ENCODE results near the gene ZBTB7A.

Gene ZBTB7A

GRCh38 chr19:4033028-4033956 lies 33.4 kb downstream of the ZBTB7A start:
- no peak for DNase-seq

- DNase-seq, result no peak
These were observed 34.3 kb downstream of the ZBTB7A start for GRCh38 chr19:4032436-4032835.

DNA sequence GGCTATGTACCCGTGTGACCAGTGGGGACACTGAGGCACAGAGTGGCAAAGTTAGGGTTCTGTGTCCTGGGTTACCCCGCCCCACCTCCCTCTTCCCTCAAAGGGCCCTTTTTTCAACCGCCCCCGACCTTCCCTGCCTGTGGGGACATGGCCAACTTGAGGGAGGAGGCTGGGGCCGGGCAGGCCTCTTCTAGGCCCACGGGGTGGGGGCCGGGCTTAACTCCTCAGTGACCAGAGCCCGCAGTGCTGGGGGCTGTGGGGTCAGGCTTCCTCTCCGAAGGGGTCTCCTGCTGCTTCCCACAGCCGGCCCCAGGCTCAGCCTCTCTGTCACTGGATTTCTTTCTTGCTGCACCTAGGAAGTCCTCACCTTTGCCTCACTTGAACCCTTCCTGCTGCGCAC lies 35.3 kb downstream of the ZBTB7A start:
- DNase-seq, result no peak

- DNase-seq, result no peak
These were observed 35.7 kb downstream of the ZBTB7A start for GRCh38 chr19:4030981-4031380.

DNA sequence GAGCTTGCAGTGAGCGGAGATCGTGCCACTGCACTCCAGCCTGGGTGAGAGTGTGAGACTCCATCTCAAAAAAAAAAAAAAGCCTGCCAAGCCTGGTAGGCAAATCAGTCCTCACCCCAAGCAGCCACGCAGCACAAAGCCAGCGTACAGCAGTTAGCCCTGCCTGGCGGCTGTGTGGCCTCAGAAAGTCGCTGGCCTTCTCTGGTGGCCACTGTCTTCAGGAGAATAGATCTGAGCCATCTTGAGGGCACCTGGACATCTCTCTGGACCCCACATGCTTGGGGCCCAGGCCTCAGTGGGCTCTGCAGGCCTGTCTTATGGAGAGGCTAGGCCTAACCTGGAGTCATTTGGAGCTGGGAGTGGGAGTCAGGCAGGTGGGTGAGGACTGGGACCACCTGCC lies 36.1 kb downstream of the ZBTB7A start:
- DNase-seq, result no peak

GRCh38 chr19:4029247-4029614 lies 37.5 kb downstream of the ZBTB7A start:
- no peak for DNase-seq

DNA sequence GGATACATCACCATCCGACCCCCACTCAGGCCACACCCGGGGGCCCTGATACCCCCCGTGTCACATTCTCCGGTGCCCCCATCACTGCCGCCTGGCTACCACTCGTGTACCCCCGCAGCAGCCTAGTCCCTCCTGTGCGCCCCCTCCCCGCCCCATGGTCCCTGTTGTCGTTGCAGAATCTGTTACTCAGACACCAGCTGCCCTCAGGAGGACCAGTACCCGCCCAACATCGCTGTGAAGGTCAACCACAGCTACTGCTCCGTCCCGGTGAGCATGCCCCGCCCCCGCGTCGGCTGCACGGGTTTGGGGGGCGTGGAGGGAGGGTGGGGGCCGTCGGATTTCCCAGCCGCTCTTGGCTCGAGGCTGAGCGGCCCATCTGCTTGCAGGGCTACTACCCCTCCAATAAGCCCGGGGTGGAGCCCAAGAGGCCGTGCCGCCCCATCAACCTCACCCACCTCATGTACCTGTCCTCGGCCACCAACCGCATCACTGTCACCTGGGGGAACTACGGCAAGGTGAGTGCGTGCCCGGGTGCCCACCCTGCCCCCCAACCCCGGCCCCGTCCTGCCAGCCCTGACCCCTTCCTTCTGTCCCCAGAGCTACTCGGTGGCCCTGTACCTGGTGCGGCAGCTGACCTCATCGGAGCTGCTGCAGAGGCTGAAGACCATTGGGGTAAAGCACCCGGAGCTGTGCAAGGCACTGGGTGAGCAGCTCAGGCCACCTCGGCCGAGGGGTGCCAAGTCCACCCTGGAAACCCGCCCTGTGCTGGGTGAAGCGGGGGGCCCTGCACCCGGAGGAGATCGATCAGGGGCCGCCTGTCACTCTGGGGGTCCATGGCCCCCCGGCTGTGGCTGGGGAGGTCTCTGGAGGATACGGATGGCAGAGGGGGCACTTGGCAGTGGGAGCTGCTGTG lies 38.1 kb downstream of the ZBTB7A start:
- no peak for DNase-seq

DNA sequence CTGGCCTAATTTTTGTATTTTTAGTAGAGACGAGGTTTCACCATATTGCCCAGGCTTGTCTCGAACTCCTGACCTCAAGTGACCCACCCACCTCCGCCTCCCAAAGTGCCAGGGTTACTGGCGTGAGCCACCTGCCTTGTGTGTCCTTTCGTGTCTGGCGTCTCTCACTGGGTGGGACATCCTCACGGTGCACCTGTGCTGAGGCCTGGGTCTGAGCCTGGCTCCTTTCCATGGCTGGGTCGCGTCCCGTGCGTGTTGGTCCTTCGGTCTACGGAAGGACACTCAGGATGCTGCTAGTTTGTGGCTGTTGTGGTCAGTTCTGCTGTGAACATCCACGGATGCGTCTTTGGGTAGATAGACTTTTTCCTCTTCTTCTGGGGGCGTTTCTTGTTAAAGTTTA lies 39.6 kb downstream of the ZBTB7A start:
- no peak for DNase-seq

DNA sequence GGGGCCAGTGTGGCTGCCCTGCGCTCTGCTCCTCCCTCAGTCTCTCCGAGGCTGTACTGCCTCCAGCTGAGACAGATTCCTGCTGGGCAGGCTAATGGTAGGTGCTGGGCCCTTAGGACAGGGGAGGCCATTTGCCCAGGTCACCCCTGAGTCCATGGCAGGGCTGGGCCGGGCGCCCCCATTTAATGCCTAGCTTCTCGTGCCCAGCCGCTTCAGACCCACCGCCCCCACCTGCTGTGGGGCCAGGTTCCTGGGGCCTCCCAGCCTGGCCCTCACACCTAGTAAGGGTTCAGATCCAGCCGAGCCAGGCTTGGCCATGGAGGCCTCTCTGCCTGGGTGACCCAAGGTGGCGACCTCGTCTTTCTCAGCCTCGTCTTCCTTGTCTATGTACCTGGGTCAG lies 41.4 kb downstream of the ZBTB7A start:
- DNase-seq, result no peak

DNA sequence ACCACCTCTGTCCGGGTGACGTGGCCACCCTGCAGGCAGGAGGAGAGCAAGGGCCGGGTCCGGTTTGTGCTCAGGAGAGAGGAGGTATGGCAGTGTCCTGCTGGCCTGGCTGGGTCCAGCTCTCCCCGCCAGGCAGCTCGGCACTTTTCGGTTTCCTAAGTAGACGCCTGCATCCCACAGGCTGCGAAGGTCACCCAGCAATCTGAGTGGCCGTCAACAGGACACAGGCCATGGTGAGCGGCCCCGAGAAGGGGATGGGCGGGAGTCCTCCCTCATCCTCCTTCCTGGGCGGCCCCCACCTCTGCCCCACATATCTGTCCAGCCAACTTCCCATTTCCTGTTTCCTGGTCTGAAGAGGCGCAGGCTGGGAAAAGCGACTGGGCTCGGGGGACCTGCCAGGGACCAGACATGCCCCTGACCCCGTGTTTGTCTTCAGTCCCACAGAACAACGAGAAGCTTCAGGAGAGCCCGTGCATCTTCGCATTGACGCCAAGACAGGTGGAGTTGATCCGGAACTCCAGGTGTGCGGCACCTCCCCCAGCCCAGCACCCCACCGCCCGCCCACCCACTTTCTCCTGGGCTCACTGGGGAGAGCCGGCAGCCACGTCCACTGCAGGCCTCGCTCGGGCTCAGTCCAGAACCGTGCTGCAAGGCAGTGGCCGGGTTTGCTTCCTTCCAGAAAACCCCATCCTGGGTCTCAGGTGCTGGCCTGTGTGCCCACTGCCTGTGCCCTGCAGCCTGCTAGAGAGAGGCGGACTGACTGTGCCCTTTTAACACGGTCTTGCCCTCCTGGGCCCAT lies 42.9 kb downstream of the ZBTB7A start:
- no peak for DNase-seq

DNA sequence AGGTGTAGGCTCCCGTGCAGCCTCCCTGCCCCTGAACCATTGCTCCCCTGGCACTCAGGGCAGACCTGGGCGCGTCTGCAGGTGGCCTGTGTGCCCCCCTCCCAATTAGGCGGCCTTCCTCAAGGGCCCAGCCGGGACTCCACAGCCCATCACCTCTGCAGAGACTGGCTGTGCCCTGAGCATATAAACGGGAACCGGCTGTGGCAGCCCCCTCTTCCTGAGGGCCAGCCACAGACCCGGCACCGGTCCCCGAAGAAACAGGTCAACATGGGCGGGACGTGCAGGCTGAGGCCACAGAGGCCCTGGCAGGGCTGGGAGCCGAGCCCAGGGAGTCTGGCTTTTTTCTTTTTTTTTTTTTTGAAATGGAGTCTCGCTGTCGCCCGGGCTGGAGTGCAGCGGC lies 47.1 kb downstream of the ZBTB7A start:
- no peak for DNase-seq

- DNase-seq, result no peak
These were observed 47.8 kb downstream of the ZBTB7A start for GRCh38 chr19:4018775-4019504.

DNA sequence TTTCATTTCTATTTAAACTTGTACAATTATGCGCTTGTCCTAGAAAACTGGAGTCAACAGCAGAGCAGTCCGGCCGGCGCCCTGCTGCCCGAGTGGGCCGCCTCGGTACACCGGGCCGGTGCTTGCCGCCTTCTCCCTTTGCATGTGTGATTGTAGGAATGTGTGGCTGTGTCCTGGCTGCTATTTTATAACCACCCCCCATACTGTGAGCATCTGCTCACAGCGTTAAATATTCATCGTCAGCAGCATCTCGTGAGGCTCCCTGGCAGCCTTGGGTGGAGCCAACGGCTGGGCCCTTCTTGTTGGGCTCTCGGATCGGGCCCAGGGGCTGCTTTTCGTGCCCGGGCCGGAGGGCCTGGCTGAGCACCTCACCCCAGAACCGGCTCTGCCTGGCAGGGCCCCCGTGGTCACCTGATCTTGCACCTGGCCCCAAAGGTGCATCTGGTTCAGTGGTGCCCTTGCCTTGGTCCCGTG lies 48.5 kb downstream of the ZBTB7A start:
- no peak for DNase-seq

DNA sequence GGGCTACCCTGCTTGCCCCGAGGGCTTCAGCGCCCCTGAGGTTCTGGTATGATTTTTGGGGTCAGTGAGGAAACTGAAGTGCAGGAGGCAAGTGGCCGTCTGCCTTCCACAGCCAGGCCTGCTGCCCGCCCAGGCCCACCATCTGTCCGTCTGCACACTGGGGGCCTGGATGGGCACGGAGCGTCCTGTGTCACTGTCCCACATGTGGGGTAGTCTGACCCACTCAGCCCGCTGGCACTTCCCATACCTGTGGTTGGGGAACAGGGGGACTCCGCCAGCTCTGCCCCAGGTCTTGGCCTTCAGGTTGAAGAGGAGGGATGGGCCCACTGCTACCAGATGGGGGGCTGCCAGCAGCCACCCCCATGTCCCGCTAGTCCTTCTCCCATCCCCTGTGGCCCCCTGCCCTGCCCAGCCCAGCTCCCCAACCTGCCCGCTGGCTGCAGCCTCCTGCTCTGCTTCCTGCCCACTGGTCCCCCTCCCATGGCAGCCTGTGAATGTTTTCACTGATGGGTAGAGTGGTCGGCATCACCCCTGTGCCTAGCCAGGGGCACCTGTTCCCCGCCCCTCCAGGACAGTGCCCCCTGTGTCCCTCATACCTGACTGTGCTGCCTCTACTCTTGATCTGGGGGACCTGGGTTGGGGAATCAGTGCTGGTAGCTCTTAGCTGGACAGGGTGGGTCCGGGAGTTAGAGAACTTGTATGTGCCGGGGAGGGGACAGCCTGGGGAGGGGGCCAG lies 49.6 kb downstream of the ZBTB7A start:
- DNase-seq, result no peak

- no peak for DNase-seq
These were observed 50.2 kb downstream of the ZBTB7A start for GRCh38 chr19:4016486-4016885.

- no peak for DNase-seq
These were observed 50.8 kb downstream of the ZBTB7A start for GRCh38 chr19:4015705-4016402.

- no peak for DNase-seq
These were observed 51.9 kb downstream of the ZBTB7A start for GRCh38 chr19:4014541-4015491.

DNA sequence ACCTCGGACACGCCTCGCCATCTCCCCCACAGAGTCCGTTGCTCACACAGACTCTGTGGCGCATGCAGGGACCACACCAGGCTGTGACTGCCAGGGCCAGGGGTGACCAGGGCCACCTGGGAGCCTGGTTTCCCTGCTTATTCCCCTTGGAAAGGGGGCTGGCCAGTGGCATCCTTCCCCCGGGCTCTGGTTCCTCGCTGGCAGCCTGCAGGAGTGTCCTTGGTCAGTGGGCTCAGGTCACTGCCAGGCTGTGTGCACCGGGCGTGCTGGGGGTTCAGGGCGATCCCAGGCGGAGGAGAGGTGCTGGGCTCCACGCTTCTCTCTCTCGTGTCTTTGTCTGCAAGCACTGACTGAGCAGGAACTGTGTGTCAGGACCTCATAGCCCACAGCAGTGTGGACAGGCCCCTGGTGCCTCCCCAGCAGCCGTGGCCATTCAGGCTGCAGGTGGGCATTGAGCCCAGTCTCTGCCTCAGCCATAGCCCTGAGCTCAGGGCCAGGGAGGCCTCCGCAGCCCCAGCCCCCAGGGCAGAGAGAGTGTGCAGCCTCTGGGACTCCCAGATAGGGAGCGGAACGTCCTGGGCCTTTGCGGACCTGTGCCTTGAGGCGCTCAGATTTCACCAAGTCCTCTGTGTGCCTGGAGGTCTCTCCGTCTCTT lies 52.7 kb downstream of the ZBTB7A start:
- DNase-seq, result no peak
